Duodenal mucosa (tissue), 2 donors: ENCODE data around the gene SERPINE1.
A peak's percentile ranks its signal among the peaks of the same experiment; 100 is the strongest.

Experiments
- H3K27ac ChIP-seq: one replicate; pipeline ENCODE4 v1.7.0; 2013; ENCODE audit warnings: low read depth, low read length
- H3K27me3 ChIP-seq, 2 donors: one replicate each; pipeline ENCODE4 v1.7.0; 2013; ENCODE audit warnings: low read length in 2 of 2, control low read depth in 1 of 2; ENCODE audit not compliant: insufficient read depth in 2 of 2, control insufficient read depth in 1 of 2
- H3K36me3 ChIP-seq, 2 donors: one replicate each; pipeline ENCODE4 v1.7.0; 2013; ENCODE audit warnings: low read length in 2 of 2, control low read depth in 1 of 2; ENCODE audit not compliant: insufficient read depth in 2 of 2, control insufficient read depth in 1 of 2
- H3K4me1 ChIP-seq, 2 donors: one replicate each; pipeline ENCODE4 v1.7.0; 2013; ENCODE audit warnings: low read length in 2 of 2, control low read depth in 1 of 2; ENCODE audit not compliant: insufficient read depth in 2 of 2, control insufficient read depth in 1 of 2
- H3K4me3 ChIP-seq, 2 donors: one replicate each; pipeline ENCODE4 v1.7.0; 2013; ENCODE audit warnings: low read length in 2 of 2, low read depth in 1 of 2
- H3K9ac ChIP-seq, 2 donors: one replicate each; pipeline ENCODE4 v1.7.0; 2013; ENCODE audit warnings: low read length in 2 of 2, low read depth in 1 of 2
- H3K9me3 ChIP-seq, 2 donors: one replicate each; pipeline ENCODE4 v1.7.0; 2013; ENCODE audit warnings: low read length in 2 of 2, control low read depth in 1 of 2; ENCODE audit not compliant: control insufficient read depth in 1 of 2

Gene SERPINE1

DNA sequence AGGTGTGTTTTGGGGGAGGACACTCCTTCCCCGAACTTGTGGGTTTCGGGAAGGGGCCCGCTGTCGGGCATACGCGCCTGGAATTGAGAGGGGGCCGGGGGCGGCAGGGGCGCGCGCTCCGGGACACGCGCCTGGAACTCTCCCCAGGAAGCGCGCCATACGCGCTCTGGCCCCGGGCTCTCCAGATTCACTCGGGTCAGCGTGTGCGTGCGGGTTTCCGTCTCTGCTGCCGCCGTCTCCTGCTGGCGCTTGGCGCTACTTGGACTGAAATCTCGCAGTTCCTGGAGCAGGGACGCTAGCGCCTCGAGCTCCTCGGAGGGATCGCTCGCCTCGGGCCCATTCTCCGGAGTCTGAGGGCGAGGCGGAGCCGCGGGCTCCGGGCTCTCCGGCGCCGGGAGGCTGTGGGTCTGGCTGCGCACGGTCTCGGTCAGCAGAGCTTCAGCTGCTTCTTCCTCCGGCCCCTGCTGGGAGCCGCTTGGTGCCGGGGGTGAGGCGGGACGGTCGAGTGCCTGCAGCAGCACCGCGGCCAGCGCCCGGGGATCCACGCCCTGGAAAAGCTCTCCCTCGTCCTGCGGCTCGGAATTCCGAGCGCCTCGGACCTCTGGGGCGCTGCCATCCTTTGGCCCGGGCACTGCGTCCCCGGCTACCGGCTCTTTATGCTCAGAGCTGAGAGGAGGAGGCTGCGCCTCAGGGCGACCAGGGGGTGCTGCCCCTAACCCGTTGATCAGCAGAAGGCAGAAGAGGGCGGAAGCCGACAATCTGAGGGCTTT lies 37.4 kb downstream of the SERPINE1 start:
- Histone ChIP-seq H3K27ac (no peak overlapping the region), H3K4me1 (peaks cover 7 to 27% of the 10 kb centered on the region in 2 donors), H3K27me3 (peaks cover 45 to 61% of the 10 kb centered on the region in 2 donors), H3K4me3 (peak overlapping the region in 1 of 2 donors; percentile 57), H3K9ac (no peak overlapping the region), H3K9me3 (no peaks in the 10 kb centered on the region), H3K36me3 (peaks cover 0 to 9% of the 10 kb centered on the region in 2 donors)

DNA sequence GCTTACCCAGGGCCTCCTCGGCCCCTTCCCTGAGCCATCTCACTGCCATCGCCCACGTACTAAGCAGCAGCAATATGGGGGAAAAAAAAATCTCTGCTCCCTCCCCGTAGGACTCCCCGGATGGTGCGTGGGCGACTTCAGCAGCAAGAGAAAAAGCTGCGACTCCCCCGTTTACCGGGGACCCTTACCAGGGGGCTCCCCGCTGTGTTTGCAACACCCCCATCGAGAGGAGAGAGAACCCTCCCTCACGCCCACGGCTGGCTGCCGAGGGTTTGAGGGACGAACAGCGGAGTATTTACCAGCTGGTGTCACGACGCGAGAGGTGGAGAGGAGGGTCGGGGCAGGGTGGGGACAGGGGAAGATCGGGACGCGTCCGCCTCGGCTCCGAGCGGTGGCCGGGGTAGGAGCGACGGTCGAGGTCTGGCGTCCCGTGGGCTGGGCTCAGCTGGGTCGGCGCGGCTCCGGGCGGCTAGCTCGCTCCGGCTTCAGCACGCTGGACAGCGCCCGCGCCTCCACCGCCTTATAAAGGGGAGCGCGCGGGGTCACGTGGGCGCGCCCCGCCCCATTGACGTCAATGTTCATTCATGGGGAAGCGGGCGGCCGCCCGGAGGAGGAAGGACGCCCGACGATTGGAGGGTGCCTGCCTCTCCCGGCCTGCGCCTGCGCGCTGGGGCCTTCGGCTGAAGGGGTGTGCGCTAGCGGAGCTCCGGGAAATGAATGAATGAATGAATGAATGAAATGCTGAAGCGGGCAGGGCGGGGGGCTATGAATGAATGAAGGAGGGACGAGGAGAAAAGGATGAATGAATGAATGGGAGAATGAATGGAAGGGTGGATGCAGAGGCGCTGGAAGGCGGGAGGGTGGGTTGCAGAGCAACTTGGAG lies 38.4 kb downstream of the SERPINE1 start, which contains the start of gene VGF:
Gene VGF (minus strand): TSS at position 495 of the 883 bp plus-strand sequence. CDS start 726 bp downstream, outside the sequence.
- Histone ChIP-seq H3K9me3 (no peaks in the 10 kb centered on the region), H3K27ac (no peak within 1 kb of the TSS), H3K36me3 (peaks cover 0 to 1% of the 10 kb centered on the region in 2 donors), H3K9ac (no peak within 1 kb of the TSS), H3K4me3 (peak within 1 kb of the TSS; percentile 40 to 43), H3K27me3 (peaks cover 54 to 72% of the 10 kb centered on the region in 2 donors), H3K4me1 (peaks cover 17 to 37% of the 10 kb centered on the region in 2 donors)

DNA sequence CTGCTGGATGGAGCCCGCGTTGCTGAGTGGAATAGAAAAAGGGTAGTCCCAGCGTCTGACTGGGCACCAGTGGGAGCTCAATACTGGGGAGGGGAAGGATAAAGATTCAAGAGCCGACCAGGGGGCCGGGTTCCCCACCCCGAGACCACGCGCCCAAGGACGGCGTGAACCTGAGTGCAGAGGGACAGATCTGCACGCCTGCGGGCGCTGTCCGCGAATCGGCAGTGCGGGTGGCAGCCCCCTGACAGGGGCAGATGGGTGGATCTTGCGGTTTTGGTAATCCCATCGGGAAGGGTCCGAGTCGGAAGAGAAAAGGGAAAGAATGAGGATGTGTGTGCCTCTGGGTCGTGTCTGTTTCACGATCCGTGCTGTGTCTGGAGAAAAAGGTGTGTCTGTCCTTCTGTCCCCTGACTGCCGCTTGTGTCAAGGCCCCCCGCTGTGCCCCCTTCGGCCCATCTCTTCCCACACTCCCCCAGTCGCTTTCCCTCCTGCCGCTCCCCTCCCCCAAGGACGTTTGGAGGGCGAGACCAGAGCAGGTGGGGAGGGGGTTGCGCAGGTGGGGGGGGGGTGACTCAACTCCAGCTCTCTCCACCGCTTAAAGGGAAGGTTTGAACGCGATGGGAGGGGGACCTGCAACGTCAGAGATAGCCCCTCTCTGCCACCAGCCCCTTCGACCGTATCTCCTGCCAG lies 39.2 kb downstream of the SERPINE1 start:
- Histone ChIP-seq H3K27me3 (peaks cover 62 to 80% of the 10 kb centered on the region in 2 donors), H3K4me3 (peak overlapping the region; percentile 40 to 43), H3K36me3 (no peaks in the 10 kb centered on the region), H3K9me3 (no peaks in the 10 kb centered on the region), H3K4me1 (peaks cover 19 to 40% of the 10 kb centered on the region in 2 donors), H3K9ac (no peak overlapping the region), H3K27ac (no peak overlapping the region)

DNA sequence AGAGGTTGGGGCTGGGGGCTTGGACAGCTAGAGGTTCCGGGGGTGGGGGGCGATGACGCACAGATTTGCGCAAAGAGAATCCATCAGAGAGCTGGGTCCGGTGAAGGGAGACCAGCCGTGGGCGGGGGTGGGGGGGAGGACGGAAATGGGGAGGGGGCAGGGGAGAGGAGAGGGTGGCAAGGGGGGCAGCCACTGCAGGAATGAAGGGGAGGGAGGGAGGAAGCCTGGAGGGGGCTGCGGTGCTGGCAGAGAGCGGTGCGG lies 39.7 kb downstream of the SERPINE1 start:
- no peak overlapping the region for H3K27ac ChIP-seq
- H3K27me3 ChIP-seq: peaks cover 66 to 80% of the 10 kb centered on the region in 2 donors
- H3K4me3 ChIP-seq: no peak overlapping the region
- no peaks in the 10 kb centered on the region for H3K36me3 ChIP-seq
- H3K9ac ChIP-seq: no peak overlapping the region
- no peaks in the 10 kb centered on the region for H3K9me3 ChIP-seq
- H3K4me1 ChIP-seq: peaks cover 19 to 40% of the 10 kb centered on the region in 2 donors

DNA sequence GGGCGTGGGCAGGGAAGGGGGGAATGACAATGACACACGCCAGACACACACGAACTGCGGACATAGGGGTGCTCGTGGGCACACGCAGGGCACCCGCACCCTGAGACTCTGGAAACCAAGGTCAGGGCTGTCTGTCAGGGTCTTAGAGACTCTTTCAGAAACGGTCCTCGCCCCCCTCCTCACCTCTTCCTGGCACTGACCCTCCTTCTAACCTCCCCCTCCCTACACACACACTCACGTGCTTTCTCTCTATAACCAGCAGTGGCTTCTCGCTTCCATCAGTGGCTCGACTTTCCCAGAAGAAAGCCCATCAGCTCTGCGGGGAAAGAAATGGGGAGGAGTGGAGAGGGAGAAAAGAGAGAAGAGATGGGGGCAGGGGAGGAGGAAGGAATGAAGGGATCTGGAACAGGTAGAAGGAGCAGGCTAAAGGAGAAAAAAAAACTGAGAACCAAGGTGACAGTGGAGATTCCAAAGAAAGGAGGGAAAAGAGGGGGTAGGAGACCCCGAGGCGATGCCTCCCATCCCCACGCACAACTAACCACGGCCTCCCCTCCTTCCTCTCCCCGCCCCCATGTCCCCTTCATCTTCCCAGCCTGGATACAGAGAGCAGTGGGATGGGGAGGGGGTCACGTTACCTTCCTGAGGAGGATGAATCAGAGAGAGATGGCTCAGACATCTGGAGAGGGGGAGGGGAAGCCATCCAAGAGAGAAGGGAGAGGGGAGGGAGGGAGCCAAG lies 40.2 kb downstream of the SERPINE1 start:
- Histone ChIP-seq H3K4me1 (peaks cover 19 to 45% of the 10 kb centered on the region in 2 donors), H3K9me3 (no peaks in the 10 kb centered on the region), H3K27me3 (peaks cover 71 to 83% of the 10 kb centered on the region in 2 donors), H3K9ac (no peak overlapping the region), H3K27ac (no peak overlapping the region), H3K36me3 (no peaks in the 10 kb centered on the region), H3K4me3 (no peak overlapping the region)

DNA sequence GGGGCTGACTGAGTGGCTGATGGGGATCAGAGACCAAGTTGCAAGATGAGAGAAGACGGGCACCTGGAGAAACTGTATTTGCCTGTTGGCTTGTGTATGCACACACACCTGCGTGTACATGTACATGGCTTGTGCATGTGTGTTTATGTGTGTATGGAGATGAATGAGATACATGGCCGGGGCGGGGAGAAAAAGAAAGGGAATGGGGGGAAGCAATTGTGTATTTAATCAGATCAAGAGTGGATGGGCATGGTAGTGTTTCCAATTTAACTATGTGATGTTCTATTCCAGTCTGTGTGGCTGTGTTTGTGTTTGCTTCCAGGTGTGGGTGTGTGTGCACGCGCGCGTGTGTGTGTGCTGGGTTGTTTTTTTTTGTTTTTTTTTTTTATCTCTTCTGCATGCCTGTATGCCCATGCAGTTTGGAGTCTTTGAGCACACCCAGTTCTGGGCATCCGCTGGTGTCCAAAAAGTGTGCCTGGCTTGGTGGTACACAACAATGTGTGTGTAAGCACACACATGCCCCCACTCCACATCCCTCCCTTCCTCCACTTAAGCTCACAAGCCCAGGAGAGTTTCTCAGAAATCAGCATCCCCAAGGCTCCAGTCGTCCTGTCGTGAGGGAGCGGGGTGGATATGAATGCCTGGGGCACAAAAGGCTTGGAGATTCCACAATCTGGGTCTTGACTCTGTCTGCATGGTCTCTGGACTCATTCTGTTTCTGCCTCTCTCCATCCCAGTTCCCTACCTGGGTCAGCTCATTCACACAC lies 40.9 kb downstream of the SERPINE1 start:
- no peak overlapping the region for H3K9ac ChIP-seq
- no peaks in the 10 kb centered on the region for H3K36me3 ChIP-seq
- peaks cover 24 to 51% of the 10 kb centered on the region in 2 donors for H3K4me1 ChIP-seq
- H3K9me3 ChIP-seq: no peaks in the 10 kb centered on the region
- no peak overlapping the region for H3K4me3 ChIP-seq
- H3K27me3 ChIP-seq: peaks cover 76 to 85% of the 10 kb centered on the region in 2 donors
- H3K27ac ChIP-seq: no peak overlapping the region

DNA sequence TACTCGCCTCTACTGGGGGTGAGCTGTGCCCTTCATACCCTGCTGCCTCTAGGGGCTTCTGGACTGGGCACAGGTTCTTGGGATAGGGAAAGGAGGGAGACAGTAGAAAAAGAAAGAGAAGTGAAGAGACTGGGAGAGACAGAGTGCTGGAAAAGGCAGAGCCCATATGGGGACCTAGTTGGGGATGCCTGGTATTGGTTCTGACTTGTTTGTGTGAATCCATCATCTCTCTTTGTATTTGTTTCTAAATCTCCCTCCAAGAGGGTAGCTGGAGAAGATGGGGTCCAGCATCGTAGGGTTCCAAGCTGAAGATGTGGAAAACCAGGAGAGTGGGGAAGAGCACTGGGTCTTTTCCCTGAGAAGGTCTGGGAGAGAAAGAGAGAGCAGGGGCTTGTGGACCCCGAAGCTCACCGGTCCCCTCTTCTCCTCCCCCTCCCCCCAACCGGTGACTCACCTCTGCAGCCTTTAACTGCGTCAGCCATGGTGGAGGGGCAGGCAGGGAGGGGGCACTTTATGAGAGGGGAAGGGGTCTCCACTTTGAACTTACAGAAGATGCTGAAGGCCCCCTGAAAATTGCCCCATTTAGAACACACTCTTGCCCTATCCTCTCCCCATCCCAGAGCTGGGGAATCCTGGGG lies 41.6 kb downstream of the SERPINE1 start:
- H3K27ac ChIP-seq: no peak overlapping the region
- H3K4me1 ChIP-seq: peaks cover 29 to 55% of the 10 kb centered on the region in 2 donors
- H3K9ac ChIP-seq: no peak overlapping the region
- H3K27me3 ChIP-seq: peaks cover 83 to 92% of the 10 kb centered on the region in 2 donors
- no peaks in the 10 kb centered on the region for H3K9me3 ChIP-seq
- no peaks in the 10 kb centered on the region for H3K36me3 ChIP-seq
- no peak overlapping the region for H3K4me3 ChIP-seq

DNA sequence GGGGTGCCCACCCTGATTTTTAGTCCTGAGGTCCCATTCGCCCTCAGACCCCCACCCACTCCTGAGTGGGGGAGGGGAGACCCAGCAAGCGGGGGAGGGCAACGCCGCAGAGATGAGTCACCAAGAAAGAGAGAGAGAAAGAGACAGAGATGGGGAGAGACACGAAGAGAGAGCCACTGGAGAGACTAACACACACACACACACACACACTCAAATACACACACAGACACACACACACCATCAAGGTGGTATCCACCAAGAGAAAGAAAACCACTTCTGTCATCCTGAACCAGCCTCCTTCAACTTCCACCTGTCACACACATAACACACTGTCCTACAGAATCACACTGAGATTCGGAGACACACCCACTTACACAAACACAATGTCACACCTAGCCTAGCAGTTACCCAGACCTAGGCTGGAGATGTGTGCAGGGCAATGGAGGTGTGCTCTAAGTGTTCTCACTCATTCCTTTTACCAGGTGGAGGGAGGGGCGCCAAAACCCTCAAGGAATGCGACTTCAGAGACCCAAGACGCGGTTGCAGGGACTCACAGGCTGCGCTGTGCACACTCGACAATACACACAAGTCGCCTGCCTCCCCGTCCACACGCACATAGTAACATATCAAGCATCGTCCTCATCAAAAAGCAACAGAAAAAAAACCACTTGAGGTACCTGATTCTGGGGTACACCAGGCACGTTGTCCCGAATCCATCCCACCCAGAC lies 42.4 kb downstream of the SERPINE1 start:
- H3K27ac ChIP-seq: no peak overlapping the region

More for the DNA sequence above, 42.4 kb downstream of the SERPINE1 start:
- H3K9ac ChIP-seq: no peak overlapping the region
- H3K27me3 ChIP-seq: peaks cover 84 to 90% of the 10 kb centered on the region in 2 donors
- no peaks in the 10 kb centered on the region for H3K9me3 ChIP-seq
- H3K36me3 ChIP-seq: no peaks in the 10 kb centered on the region
- H3K4me3 ChIP-seq: no peak overlapping the region
- H3K4me1 ChIP-seq: peaks cover 29 to 57% of the 10 kb centered on the region in 2 donors
